Activated B cell treated with CpG ODN at 0.5 μM for 24 hours (primary cell): Measurements from ENCODE around the gene TUBD1. TPM values are rescaled to one million over a fixed set of nuclear protein-coding genes. Genes with fewer than 3 reads are reported as not detected.
"Not testable (repeated sequence)": the region's sequence is repeated elsewhere in the genome, so short reads cannot be mapped to it uniquely, and the experiment has no call there.

Experiments used
- ATAC-seq: fragments of 200-7000 bp; cut with Tn5 transposase; one replicate; pipeline ENCODE4 v1.10.0; 2021; ENCODE audit warnings: low read depth, mild to moderate bottlenecking, moderate library complexity
- CTCF ChIA-PET: fragments of 350-600 bp; sonication (Branson Sonifier 250); formaldehyde crosslinking; loops from one replicate; lab custom pipeline; 2021; ENCODE audit warnings: antibody characterized with exemption; lab: Charles Lee
- POLR2A ChIA-PET: fragments of 350-600 bp; sonication (Branson Sonifier 250); formaldehyde crosslinking; loops from one replicate; lab custom pipeline; 2021; ENCODE audit warnings: antibody characterized with exemption; lab: Charles Lee
- DNase-seq: peaks from one replicate; pipeline ENCODE4 v3.0.0; 2022
- H3K27ac Mint-ChIP-seq: one replicate; pipeline ENCODE4 v1.8.0; 2020; ENCODE audit warnings: mixed read lengths
- H3K27me3 Mint-ChIP-seq: one replicate; pipeline ENCODE4 v1.8.0; 2021; ENCODE audit warnings: mixed read lengths
- H3K36me3 Mint-ChIP-seq: one replicate; pipeline ENCODE4 v1.8.0; 2021; ENCODE audit warnings: low read depth, mixed read lengths
- H3K4me1 Mint-ChIP-seq: one replicate; pipeline ENCODE4 v1.8.0; 2021; ENCODE audit warnings: mixed read lengths
- H3K4me3 Mint-ChIP-seq: one replicate; pipeline ENCODE4 v1.8.0; 2020; ENCODE audit warnings: mild to moderate bottlenecking, mixed read lengths
- H3K9me3 Mint-ChIP-seq: one replicate; pipeline ENCODE4 v1.8.0; 2020; ENCODE audit warnings: mixed read lengths
- CTCF ChIP-seq: fragments of 200-600 bp; IDR thresholded peaks from one replicate; pipeline ENCODE4 v1.8.0; 2022; ENCODE audit warnings: antibody characterized with exemption, mild to moderate bottlenecking
- intact Hi-C: fragments of 100-400 bp; cut with micrococcal nuclease; formaldehyde crosslinking; loops from one replicate; pipeline ENCODE4 v1.15.1; 2024
- total RNA-seq: library from RNA; stranded (reverse); gene quantifications from 2 replicates; pipeline ENCODE4 v1.2.3, GENCODE V29; 2022

Gene TUBD1
- total RNA-seq, 1 donor from 2014 or later, result 15.1 TPM

- H3K4me1 Mint-ChIP-seq, result peaks cover 85% of the 10 kb centered on the region
- H3K36me3 Mint-ChIP-seq, result peaks cover 48% of the 10 kb centered on the region
- ChIA-PET POLR2A (interaction anchor here (0.5 to 9.2 kb wide), 6 partner anchors 26 to 165 kb away, joined by 3 to 379 read pairs (median 4); no protein-coding TSS in a partner anchor), CTCF (interaction anchor here (1.2 to 3.7 kb wide), 2 partner anchors 57 to 90 kb away, joined by 3 to 24 read pairs; no protein-coding TSS in a partner anchor)
- DNase-seq (no peak), ATAC-seq (peak; percentile 42)
- no peaks in the 10 kb centered on the region for H3K27me3 Mint-ChIP-seq
- H3K9me3 Mint-ChIP-seq, result no peaks in the 10 kb centered on the region
- intact Hi-C loops, result loop anchor here (2.0 kb wide), 1 partner anchor 16 kb away; no protein-coding TSS in a partner anchor
- no peak for TF ChIP-seq CTCF
- peak overlapping the region; percentile 84 for H3K27ac Mint-ChIP-seq
- peak overlapping the region; percentile 71 for H3K4me3 Mint-ChIP-seq
Measured at GRCh38 chr17:59842901-59843652, 49.7 kb downstream of the TUBD1 start.

- H3K27ac Mint-ChIP-seq, result peak overlapping the region; percentile 84
- POLR2A ChIA-PET, result interaction anchor here (8.1 to 9.2 kb wide), 2 partner anchors 55 to 89 kb away, joined by 137 to 379 read pairs; no protein-coding TSS in a partner anchor
- H3K4me1 Mint-ChIP-seq, result peaks cover 83% of the 10 kb centered on the region
- ATAC-seq, H3K9me3 Mint-ChIP-seq, DNase-seq, H3K27me3 Mint-ChIP-seq: not testable (repeated sequence)
- intact Hi-C loops, result loop anchor here (2.0 kb wide), 1 partner anchor 17 kb away; no protein-coding TSS in a partner anchor
- CTCF ChIA-PET, result interaction anchor here (1.0 to 5.0 kb wide), 4 partner anchors 18 to 89 kb away, joined by 3 to 36 read pairs (median 14); no protein-coding TSS in a partner anchor
- H3K4me3 Mint-ChIP-seq, result peak overlapping the region; percentile 71
- peaks cover 51% of the 10 kb centered on the region for H3K36me3 Mint-ChIP-seq
Measured at GRCh38 chr17:59841882-59842263, 50.9 kb downstream of the TUBD1 start.

- H3K27me3 Mint-ChIP-seq, intact Hi-C loops, H3K9me3 Mint-ChIP-seq, DNase-seq, ATAC-seq: not testable (repeated sequence)
- Mint-ChIP-seq H3K36me3 (peaks cover 51% of the 10 kb centered on the region), H3K4me3 (peak overlapping the region; percentile 96), H3K4me1 (peaks cover 82% of the 10 kb centered on the region), H3K27ac (peak overlapping the region; percentile 97)
- ChIA-PET CTCF (interaction anchor here (1.0 to 5.0 kb wide), 4 partner anchors 18 to 89 kb away, joined by 3 to 36 read pairs (median 14); no protein-coding TSS in a partner anchor), POLR2A (interaction anchor here (1.2 to 9.2 kb wide), 3 partner anchors 54 to 89 kb away, joined by 3 to 379 read pairs (median 137); no protein-coding TSS in a partner anchor)
Measured at GRCh38 chr17:59841091-59841881, 51.5 kb downstream of the TUBD1 start.

GRCh38 chr17:59840329-59841090, 52.2 kb downstream of the TUBD1 start:
- peak overlapping the region; percentile 97 for H3K27ac Mint-ChIP-seq
- ATAC-seq (no peak), DNase-seq (no peak)
- CTCF ChIA-PET, result interaction anchor here (1.2 to 5.0 kb wide), 5 partner anchors 13 to 88 kb away, joined by 3 to 36 read pairs (median 16); no protein-coding TSS in a partner anchor
- no peaks in the 10 kb centered on the region for H3K27me3 Mint-ChIP-seq
- H3K36me3 Mint-ChIP-seq, result peaks cover 51% of the 10 kb centered on the region
- intact Hi-C loops, result no loop called here
- peaks cover 75% of the 10 kb centered on the region for H3K4me1 Mint-ChIP-seq
- no peaks in the 10 kb centered on the region for H3K9me3 Mint-ChIP-seq
- peak overlapping the region; percentile 96 for H3K4me3 Mint-ChIP-seq
- POLR2A ChIA-PET, result interaction anchor here (0.6 to 9.2 kb wide), 4 partner anchors 54 to 93 kb away, joined by 3 to 379 read pairs (median 70); no protein-coding TSS in a partner anchor
- TF ChIP-seq CTCF, result no peak

GRCh38 chr17:59839651-59840328, 53.0 kb downstream of the TUBD1 start:
- peaks cover 68% of the 10 kb centered on the region for H3K4me1 Mint-ChIP-seq
- ChIA-PET POLR2A (interaction anchor here (0.6 to 9.2 kb wide), 8 partner anchors 22 to 93 kb away, joined by 3 to 379 read pairs (median 4); partner anchors contain the start of genes RPS6KB1 and TUBD1), CTCF (interaction anchor here (1.1 to 5.0 kb wide), 10 partner anchors 9 to 89 kb away, joined by 3 to 37 read pairs (median 8); no protein-coding TSS in a partner anchor)
- peak overlapping the region; percentile 96 for H3K4me3 Mint-ChIP-seq
- no peak for DNase-seq
- H3K27ac Mint-ChIP-seq, result peak overlapping the region; percentile 97
- ATAC-seq, result no peak
- H3K9me3 Mint-ChIP-seq, result no peaks in the 10 kb centered on the region
- peaks cover 51% of the 10 kb centered on the region for H3K36me3 Mint-ChIP-seq
- intact Hi-C loops, result loop anchor here (1.0 to 5.0 kb wide), 3 partner anchors 13 to 222 kb away; partner anchors contain the start of gene CLTC
- TF ChIP-seq CTCF, result no peak
- H3K27me3 Mint-ChIP-seq, result no peaks in the 10 kb centered on the region
